NCI-H2196 (cell line): ENCODE results near the gene ZNG1C.
"Not testable (repeated sequence)": the region's sequence is repeated elsewhere in the genome, so short reads cannot be mapped to it uniquely, and the experiment has no call there.

ENCODE experiments used
- DNase-seq: peaks from one replicate; lab custom pipeline; 2025; ENCODE audit not compliant: unreplicated experiment; lab: John Stamatoyannopoulos, UW

ZNG1C gene

GRCh38 chr9:68342265-68343025 lies 100.7 kb downstream of the ZNG1C start:
- not testable (repeated sequence) for DNase-seq

GRCh38 chr9:68343242-68343641 lies 101.5 kb downstream of the ZNG1C start:
- not testable (repeated sequence) for DNase-seq

- DNase-seq, result not testable (repeated sequence)
Measured at GRCh38 chr9:68343992-68344391, 102.2 kb downstream of the ZNG1C start.
